NCI-H2081 treated with DMSO at 0.1 percent for 48 hours (cell line): Measurements from ENCODE around the gene ZG16B.
A peak's percentile ranks its signal among the peaks of the same experiment; 100 is the strongest.

ENCODE experiments used
- DNase-seq: peaks from one replicate; lab custom pipeline; 2025; lab: John Stamatoyannopoulos, UW

ZG16B gene

DNA sequence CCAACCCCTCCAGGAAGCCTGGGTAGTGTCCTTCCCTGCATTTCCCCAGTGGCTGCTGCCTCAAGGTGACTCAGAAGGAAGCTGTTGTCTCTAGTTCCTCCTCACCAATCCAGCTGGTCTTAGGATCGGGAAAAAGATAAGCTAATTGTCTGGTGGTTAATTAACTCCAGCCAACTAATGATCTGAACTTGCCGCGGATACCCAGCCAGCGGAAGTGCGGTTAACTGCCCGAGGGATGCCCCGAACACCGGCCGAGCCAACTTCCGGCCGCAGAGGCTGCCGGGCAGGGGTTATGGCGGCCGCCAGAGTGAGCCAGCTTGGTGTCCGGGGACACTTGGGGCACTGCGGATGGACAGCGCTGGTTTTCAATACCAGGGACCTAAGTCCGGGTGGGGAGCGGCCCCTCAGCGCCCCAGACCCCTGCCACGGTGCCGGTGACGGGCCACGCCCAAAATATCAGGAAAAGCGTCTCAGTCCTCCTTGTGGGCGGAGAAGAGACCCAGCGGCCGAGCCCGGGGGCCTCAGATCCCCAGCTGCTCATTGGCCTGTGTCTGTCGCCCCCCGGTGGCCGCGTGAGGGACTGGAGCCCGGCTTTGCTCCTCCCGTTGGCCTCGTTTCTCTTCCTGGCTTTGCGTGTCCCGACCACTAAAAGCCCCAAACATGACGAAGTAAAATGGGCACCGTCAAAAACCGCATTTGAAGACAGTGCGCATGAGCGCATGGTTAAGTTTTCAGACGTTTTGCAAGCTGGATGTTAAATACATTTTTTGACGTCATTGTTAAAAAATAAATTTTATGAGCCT is 38.1 kb downstream of the ZG16B start:
- peak; percentile 69 for DNase-seq

DNA sequence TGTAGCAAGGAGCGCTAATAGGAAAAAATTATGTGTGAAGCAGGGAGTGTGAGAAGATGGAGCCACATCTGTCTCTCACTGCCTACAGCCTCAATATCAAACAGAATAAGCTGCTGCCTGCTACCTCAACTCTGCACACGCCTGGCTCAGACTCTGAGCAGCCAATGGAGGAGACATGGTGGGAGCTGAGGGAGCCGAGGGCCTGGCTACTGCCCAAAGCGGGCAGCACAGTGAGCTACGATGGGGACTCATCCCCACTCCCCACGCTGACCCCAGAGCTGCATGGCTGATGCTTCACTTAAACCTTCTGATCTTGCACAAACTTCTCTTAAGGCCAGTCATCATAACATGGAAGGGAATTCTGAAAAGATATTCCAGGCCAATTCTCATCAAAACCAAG is 41.8 kb downstream of the ZG16B start:
- no peak for DNase-seq

DNA sequence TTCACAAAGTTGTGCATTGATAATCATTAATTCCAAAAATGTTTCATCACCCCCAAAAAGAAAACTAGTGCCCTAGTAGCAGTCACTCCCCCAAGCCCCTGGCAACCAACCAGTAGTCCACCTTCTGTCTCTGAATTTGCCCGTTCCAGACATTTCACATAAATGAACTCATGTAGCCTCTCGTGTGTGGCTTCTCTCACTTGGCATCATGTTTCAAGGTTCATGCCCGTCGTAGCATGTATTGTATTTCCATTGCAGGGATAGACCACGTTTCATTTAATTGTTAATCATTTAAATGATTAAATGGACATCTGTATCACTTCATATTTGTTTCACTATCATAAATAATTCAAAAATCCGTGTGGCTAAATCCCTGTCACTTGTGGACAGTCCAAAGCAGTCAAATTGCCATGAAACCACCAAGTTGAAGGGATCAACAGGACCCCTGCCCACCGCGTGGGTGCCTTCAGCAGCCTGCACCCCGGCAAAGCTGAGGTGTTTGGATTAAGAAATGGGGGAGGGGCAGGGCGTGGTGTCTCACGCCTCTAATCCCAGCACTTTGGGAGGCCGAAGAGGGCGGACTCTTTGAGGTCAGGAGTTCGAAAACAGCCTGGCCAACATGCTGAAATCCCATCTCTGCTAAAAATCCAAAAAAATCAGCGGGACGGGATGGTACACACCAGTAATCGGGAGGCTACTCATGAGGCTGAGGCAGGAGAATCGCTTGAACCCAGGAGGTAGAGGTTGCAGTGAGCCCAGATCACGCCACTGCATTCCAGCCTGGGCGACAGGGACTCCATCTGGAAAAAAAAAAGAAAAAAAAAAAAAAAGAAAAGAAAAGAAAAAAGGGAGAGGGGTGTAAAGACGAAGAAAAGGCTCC is 44.2 kb downstream of the ZG16B start:
- no peak for DNase-seq

DNA sequence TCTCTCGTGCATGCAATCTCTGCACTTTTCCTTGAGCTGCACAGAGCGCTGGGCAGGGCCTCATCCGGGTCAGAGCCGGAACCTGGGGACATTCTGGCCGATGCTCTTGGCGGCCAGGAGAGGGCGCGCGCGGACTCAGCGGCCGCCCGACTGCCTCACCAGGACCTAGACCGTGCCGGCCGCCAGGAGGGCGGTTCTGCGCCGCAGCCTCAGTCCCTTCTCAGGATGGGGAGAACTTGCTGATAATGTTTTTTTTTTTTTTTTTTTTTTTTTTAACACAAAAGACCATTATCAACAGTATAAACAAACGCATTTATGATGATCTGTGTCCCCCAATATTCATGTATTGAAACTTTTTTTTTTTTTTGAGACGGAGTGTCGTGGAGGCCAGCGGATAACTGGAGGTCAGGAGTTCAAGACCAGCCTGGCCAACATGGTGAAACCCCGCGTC is 44.8 kb downstream of the ZG16B start:
- DNase-seq, result peak; percentile 36

DNA sequence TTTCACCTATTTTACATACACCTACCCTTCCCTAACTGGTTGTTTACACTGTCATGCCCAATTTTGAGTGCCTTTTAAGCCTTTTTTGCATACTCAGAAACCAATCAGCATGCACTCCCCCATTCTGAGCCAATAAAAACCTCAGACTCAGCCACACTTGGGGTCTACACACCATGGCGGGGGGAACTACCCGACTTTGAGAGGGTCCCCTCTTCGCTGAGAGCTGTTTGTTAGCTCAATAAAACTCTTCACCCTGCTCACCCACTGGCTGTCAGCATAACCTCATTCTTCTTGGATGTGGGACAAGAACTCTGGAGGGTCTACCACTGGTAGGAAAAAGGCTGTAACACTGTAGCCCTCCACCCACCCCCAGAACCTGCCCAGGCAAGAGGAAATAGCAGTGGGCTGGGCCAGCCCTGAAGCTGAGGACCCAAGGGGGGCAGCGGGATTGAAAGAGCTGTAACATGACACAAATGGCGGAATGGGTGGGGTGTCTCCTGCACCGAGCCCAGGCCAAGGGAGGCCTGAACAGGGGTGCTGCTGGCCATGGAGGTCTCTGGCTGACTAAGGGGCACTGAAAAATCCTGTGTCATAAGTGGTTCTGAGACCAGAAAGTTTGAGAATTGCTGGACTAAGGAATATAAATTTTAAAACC is 49.9 kb downstream of the ZG16B start:
- DNase-seq, result no peak
